HEK293 (cell line): ENCODE measurements around the gene WDR72.

Experiments used
- CTCF ChIA-PET: fragments of 350-600 bp; formaldehyde crosslinking; extraction: SDS; loops from one replicate; lab custom pipeline; 2021; ENCODE audit warnings: antibody characterized with exemption; lab: Yijun Ruan, JAX
- POLR2A ChIA-PET: fragments of 300-600 bp; formaldehyde crosslinking; extraction: SDS; loops from one replicate; lab custom pipeline; 2020; ENCODE audit warnings: antibody characterized with exemption, inconsistent platforms; lab: Yijun Ruan, JAX
- H3K27ac ChIP-seq: fragments of 200-500 bp; sonication (Bioruptor generic); 2 replicates; pipeline ENCODE4 v1.5.1; 2014; ENCODE audit warnings: low read depth, low read length, control low read depth, inconsistent platforms; ENCODE audit errors: extremely low read depth
- H3K36me3 ChIP-seq, 2 experiments: fragments of 200-500 bp in 1 of 2; sonication (Bioruptor generic) in 1 of 2; 1 replicate in 1 of 2; 2 replicates in 1 of 2; pipeline ENCODE4 v1.5.1; 2014 to 2017; ENCODE audit warnings: inconsistent platforms in 2 of 2, low read length in 2 of 2; ENCODE audit not compliant: control insufficient read depth in 2 of 2, insufficient read depth in 1 of 2
- H3K4me1 ChIP-seq: fragments of 200-500 bp; sonication (Bioruptor generic); 2 replicates; pipeline ENCODE4 v1.5.1; 2014; ENCODE audit warnings: mild to moderate bottlenecking, low read length, inconsistent platforms; ENCODE audit not compliant: control insufficient read depth, insufficient read depth
- H3K4me3 ChIP-seq: 2 replicates; pipeline ENCODE4 v1.5.1; 2011; ENCODE audit warnings: low read depth, mild to moderate bottlenecking, control low read depth, low read length, moderate library complexity
- H3K9me3 ChIP-seq: fragments of 200-500 bp; sonication (Bioruptor generic); 2 replicates; pipeline ENCODE4 v1.5.1; 2014; ENCODE audit warnings: low read depth, low read length, inconsistent platforms; ENCODE audit not compliant: control insufficient read depth, insufficient read depth
- BCL11A ChIP-seq: fragments of 450-650 bp; formaldehyde crosslinking; IDR thresholded peaks from 2 replicates; pipeline ENCODE4 v1.5.1; 2016; ENCODE audit warnings: low read depth, missing biosample characterization, missing genetic modification characterization
- PATZ1 ChIP-seq: fragments of 450-650 bp; formaldehyde crosslinking; IDR thresholded peaks from 2 replicates; pipeline ENCODE4 v1.5.1; 2016; ENCODE audit warnings: missing biosample characterization, missing genetic modification characterization
- PRDM10 ChIP-seq: fragments of 450-650 bp; formaldehyde crosslinking; IDR thresholded peaks from 2 replicates; pipeline ENCODE4 v1.5.1; 2016; ENCODE audit warnings: missing biosample characterization, missing genetic modification characterization
- SALL2 ChIP-seq: fragments of 450-650 bp; formaldehyde crosslinking; IDR thresholded peaks from 2 replicates; pipeline ENCODE4 v1.5.0; 2017; ENCODE audit warnings: missing biosample characterization, mild to moderate bottlenecking, missing genetic modification characterization, borderline replicate concordance
- ZBTB1 ChIP-seq: fragments of 450-650 bp; formaldehyde crosslinking; IDR thresholded peaks from 2 replicates; pipeline ENCODE4 v1.5.1; 2016; ENCODE audit warnings: missing biosample characterization, missing genetic modification characterization
- ZNF221 ChIP-seq: fragments of 450-650 bp; formaldehyde crosslinking; IDR thresholded peaks from 2 replicates; pipeline ENCODE4 v1.5.1; 2017; ENCODE audit warnings: missing biosample characterization, missing genetic modification characterization, borderline replicate concordance
- ZNF362 ChIP-seq: fragments of 450-650 bp; formaldehyde crosslinking; IDR thresholded peaks from 2 replicates; pipeline ENCODE4 v1.5.1; 2016; ENCODE audit warnings: missing biosample characterization, missing genetic modification characterization
- ZNF394 ChIP-seq: fragments of 450-650 bp; formaldehyde crosslinking; IDR thresholded peaks from 2 replicates; pipeline ENCODE4 v1.5.1; 2016; ENCODE audit warnings: missing biosample characterization, missing genetic modification characterization, mild to moderate bottlenecking, moderate library complexity, borderline replicate concordance
- ZNF398 ChIP-seq: fragments of 450-650 bp; formaldehyde crosslinking; IDR thresholded peaks from 2 replicates; pipeline ENCODE4 v1.5.1; 2017; ENCODE audit warnings: missing biosample characterization, missing genetic modification characterization
- ZNF473 ChIP-seq: fragments of 450-650 bp; formaldehyde crosslinking; IDR thresholded peaks from 2 replicates; pipeline ENCODE4 v1.5.1; 2017; ENCODE audit warnings: missing biosample characterization, missing genetic modification characterization
- ZNF555 ChIP-seq: fragments of 450-650 bp; formaldehyde crosslinking; conservative IDR thresholded peaks from 2 replicates; pipeline ENCODE4 v1.5.1; 2017; ENCODE audit warnings: missing biosample characterization, mild to moderate bottlenecking, missing genetic modification characterization, inconsistent platforms
- ZNF645 ChIP-seq: fragments of 450-650 bp; formaldehyde crosslinking; IDR thresholded peaks from 2 replicates; pipeline ENCODE4; 2016; ENCODE audit warnings: missing biosample characterization, missing genetic modification characterization
- ZNF660 ChIP-seq: fragments of 450-650 bp; IDR thresholded peaks from 2 replicates; pipeline ENCODE4 v1.5.1; 2018; ENCODE audit warnings: missing biosample characterization, mild to moderate bottlenecking, missing genetic modification characterization
- ZNF792 ChIP-seq: fragments of 450-650 bp; formaldehyde crosslinking; IDR thresholded peaks from 2 replicates; pipeline ENCODE4 v1.5.1; 2016; ENCODE audit warnings: missing biosample characterization, missing genetic modification characterization
- ZNF837 ChIP-seq: fragments of 450-650 bp; formaldehyde crosslinking; IDR thresholded peaks from 2 replicates; pipeline ENCODE4 v1.5.1; 2016; ENCODE audit warnings: missing biosample characterization, missing genetic modification characterization
- TF ChIP-seq, protein P1 (sequence below): fragments of 450-650 bp; formaldehyde crosslinking; IDR thresholded peaks from 2 replicates; pipeline ENCODE4 v1.5.1; 2016; ENCODE audit warnings: missing biosample characterization, missing genetic modification characterization

The WDR72 gene

DNA sequence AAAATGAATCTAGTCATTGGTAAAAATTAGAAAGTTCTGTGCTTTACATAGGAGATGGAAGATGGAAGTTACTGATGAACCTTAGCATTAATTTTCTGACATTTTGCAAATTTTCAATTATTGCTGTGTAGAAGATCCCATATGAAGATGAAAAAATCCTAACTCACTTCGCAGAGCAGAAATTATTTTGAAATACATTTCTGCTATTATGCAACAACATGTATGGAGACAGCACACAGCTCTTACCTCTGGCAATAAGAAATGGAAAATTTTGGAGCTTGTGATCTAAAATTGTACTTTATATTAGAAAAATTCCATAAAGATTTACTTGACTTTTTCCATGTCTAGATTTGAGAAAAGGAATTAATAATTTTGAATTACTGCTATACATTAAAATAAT, 177.9 kb downstream of the WDR72 start:
- TF ChIP-seq ZNF362 (tag by site-specific recombination), result no peak
- TF ChIP-seq ZBTB1 (tag by site-specific recombination), result no peak
- no peak for TF ChIP-seq ZNF394 (tag by site-specific recombination)
- TF ChIP-seq ZNF221 (tag by site-specific recombination), result no peak
- ChIA-PET POLR2A (no interaction called here), CTCF (no interaction called here)
- no peaks in the 10 kb centered on the region for H3K9me3 ChIP-seq
- H3K36me3 ChIP-seq, result no peaks in the 10 kb centered on the region
- H3K4me1 ChIP-seq, result no peaks in the 10 kb centered on the region
- H3K27ac ChIP-seq, result no peak overlapping the region
- no peak overlapping the region for H3K4me3 ChIP-seq

- H3K4me1 ChIP-seq, result no peaks in the 10 kb centered on the region
- no peak for TF ChIP-seq ZNF645 (tag by site-specific recombination)
- no peak for TF ChIP-seq PRDM10 (tag by site-specific recombination)
- H3K4me3 ChIP-seq, result no peak overlapping the region
- H3K27ac ChIP-seq, result no peak overlapping the region
- POLR2A ChIA-PET, result no interaction called here
- CTCF ChIA-PET, result no interaction called here
- H3K36me3 ChIP-seq, result no peaks in the 10 kb centered on the region
- H3K9me3 ChIP-seq, result no peaks in the 10 kb centered on the region
Observed at GRCh38 chr15:53580366-53580765, 179.1 kb downstream of the WDR72 start.

DNA sequence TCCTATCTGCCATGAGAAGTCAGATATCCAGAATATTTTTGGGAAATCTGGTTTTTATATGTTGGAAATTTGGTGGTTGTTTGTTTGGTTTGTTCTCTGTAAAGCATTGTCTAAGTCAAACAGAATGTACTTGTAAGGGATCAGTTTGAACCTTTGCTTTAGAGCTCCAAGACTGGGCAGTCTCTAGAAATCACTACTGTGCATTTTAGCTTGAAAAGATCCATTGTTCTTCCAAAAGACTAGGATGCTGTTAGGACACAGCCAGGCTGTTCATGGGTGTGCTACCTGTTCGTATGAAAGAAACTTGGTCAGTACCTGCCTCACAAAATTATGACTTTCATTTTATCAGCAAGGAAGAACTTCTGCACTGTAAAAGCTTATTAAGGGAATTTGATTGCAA, 182.6 kb downstream of the WDR72 start:
- Histone ChIP-seq H3K4me1 (no peaks in the 10 kb centered on the region), H3K9me3 (no peaks in the 10 kb centered on the region), H3K27ac (no peak overlapping the region), H3K4me3 (no peak overlapping the region), H3K36me3 (no peaks in the 10 kb centered on the region)
- CTCF ChIA-PET, result no interaction called here
- POLR2A ChIA-PET, result no interaction called here
- TF ChIP-seq ZNF398 (tag by site-specific recombination), result no peak
- TF ChIP-seq ZNF473 (tag by site-specific recombination), result no peak
- TF ChIP-seq ZNF645 (tag by site-specific recombination), result no peak
- TF ChIP-seq ZNF660 (tag by site-specific recombination), result no peak
- TF ChIP-seq ZNF792, result no peak
- TF ChIP-seq PATZ1 (tag by site-specific recombination), result no peak
- no peak for TF ChIP-seq SALL2 (tag by site-specific recombination)
- no peak for TF ChIP-seq ZNF837
- no peak for TF ChIP-seq BCL11A (tag by site-specific recombination)
- TF ChIP-seq, protein P1, sequence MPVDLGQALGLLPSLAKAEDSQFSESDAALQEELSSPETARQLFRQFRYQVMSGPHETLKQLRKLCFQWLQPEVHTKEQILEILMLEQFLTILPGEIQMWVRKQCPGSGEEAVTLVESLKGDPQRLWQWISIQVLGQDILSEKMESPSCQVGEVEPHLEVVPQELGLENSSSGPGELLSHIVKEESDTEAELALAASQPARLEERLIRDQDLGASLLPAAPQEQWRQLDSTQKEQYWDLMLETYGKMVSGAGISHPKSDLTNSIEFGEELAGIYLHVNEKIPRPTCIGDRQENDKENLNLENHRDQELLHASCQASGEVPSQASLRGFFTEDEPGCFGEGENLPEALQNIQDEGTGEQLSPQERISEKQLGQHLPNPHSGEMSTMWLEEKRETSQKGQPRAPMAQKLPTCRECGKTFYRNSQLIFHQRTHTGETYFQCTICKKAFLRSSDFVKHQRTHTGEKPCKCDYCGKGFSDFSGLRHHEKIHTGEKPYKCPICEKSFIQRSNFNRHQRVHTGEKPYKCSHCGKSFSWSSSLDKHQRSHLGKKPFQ (tag by site-specific recombination), result no peak
- TF ChIP-seq ZNF555 (tag by site-specific recombination), result no peak
